ENCODE data around the gene PKIB.

The PKIB gene

GRCh38 chr6:122702841-122703240, 92.6 kb downstream of the PKIB start:
- no peak for ATAC-seq
- TF ChIP-seq ZNF70 (CRISPR knock-in tag; IDR thresholded peaks at IDR 0.05) (peak; percentile 47; the same call in 1 of the 2 replicates), ESRRG (CRISPR knock-in tag; IDR thresholded peaks at IDR 0.05) (no peak)

- TF ChIP-seq BACH2 (CRISPR knock-in tag; IDR thresholded peaks at IDR 0.05; ENCODE audit: borderline replicate concordance) (no peak), TOX (CRISPR knock-in tag; IDR thresholded peaks at IDR 0.05; ENCODE audit: borderline replicate concordance) (no peak), ISL1 (CRISPR knock-in tag; IDR thresholded peaks at IDR 0.05) (no peak), ZFP3 (CRISPR knock-in tag; IDR thresholded peaks at IDR 0.05) (no peak), TSHZ2 (CRISPR knock-in tag; IDR thresholded peaks at IDR 0.05) (no peak), RARB (CRISPR knock-in tag; IDR thresholded peaks at IDR 0.05) (no peak), ESRRG (CRISPR knock-in tag; IDR thresholded peaks at IDR 0.05) (no peak), GLIS3 (CRISPR knock-in tag; IDR thresholded peaks at IDR 0.05) (no peak), CSDC2 (CRISPR knock-in tag; IDR thresholded peaks at IDR 0.05) (no peak), ARNTL (CRISPR knock-in tag; IDR thresholded peaks at IDR 0.05; ENCODE audit: borderline replicate concordance, low read depth) (no peak), ZNF565 (CRISPR knock-in tag; conservative IDR thresholded peaks at IDR 0.05; ENCODE audit: low read depth) (no peak), OSR1 (CRISPR knock-in tag; IDR thresholded peaks at IDR 0.05) (no peak), ZC3H10 (CRISPR knock-in tag; IDR thresholded peaks at IDR 0.05) (no peak), SNAI2 (CRISPR knock-in tag; IDR thresholded peaks at IDR 0.05) (no peak), PPARA (CRISPR knock-in tag; IDR thresholded peaks at IDR 0.05; ENCODE audit: borderline replicate concordance) (no peak), ZNF70 (CRISPR knock-in tag; IDR thresholded peaks at IDR 0.05) (no peak)
- TF ChIP-seq, protein P1, sequence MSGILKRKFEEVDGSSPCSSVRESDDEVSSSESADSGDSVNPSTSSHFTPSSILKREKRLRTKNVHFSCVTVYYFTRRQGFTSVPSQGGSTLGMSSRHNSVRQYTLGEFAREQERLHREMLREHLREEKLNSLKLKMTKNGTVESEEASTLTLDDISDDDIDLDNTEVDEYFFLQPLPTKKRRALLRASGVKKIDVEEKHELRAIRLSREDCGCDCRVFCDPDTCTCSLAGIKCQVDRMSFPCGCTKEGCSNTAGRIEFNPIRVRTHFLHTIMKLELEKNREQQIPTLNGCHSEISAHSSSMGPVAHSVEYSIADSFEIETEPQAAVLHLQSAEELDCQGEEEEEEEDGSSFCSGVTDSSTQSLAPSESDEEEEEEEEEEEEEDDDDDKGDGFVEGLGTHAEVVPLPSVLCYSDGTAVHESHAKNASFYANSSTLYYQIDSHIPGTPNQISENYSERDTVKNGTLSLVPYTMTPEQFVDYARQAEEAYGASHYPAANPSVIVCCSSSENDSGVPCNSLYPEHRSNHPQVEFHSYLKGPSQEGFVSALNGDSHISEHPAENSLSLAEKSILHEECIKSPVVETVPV (CRISPR knock-in tag; IDR thresholded peaks at IDR 0.05) = no peak
- TF ChIP-seq, protein P2, sequence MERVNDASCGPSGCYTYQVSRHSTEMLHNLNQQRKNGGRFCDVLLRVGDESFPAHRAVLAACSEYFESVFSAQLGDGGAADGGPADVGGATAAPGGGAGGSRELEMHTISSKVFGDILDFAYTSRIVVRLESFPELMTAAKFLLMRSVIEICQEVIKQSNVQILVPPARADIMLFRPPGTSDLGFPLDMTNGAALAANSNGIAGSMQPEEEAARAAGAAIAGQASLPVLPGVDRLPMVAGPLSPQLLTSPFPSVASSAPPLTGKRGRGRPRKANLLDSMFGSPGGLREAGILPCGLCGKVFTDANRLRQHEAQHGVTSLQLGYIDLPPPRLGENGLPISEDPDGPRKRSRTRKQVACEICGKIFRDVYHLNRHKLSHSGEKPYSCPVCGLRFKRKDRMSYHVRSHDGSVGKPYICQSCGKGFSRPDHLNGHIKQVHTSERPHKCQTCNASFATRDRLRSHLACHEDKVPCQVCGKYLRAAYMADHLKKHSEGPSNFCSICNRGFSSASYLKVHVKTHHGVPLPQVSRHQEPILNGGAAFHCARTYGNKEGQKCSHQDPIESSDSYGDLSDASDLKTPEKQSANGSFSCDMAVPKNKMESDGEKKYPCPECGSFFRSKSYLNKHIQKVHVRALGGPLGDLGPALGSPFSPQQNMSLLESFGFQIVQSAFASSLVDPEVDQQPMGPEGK (CRISPR knock-in tag; IDR thresholded peaks at IDR 0.05; ENCODE audit: borderline replicate concordance) = no peak
- TF ChIP-seq, protein P3, sequence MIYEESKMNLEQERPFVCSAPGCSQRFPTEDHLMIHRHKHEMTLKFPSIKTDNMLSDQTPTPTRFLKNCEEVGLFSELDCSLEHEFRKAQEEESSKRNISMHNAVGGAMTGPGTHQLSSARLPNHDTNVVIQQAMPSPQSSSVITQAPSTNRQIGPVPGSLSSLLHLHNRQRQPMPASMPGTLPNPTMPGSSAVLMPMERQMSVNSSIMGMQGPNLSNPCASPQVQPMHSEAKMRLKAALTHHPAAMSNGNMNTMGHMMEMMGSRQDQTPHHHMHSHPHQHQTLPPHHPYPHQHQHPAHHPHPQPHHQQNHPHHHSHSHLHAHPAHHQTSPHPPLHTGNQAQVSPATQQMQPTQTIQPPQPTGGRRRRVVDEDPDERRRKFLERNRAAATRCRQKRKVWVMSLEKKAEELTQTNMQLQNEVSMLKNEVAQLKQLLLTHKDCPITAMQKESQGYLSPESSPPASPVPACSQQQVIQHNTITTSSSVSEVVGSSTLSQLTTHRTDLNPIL (CRISPR knock-in tag; IDR thresholded peaks at IDR 0.05; ENCODE audit: low read depth) = no peak
- TF ChIP-seq, protein P4, sequence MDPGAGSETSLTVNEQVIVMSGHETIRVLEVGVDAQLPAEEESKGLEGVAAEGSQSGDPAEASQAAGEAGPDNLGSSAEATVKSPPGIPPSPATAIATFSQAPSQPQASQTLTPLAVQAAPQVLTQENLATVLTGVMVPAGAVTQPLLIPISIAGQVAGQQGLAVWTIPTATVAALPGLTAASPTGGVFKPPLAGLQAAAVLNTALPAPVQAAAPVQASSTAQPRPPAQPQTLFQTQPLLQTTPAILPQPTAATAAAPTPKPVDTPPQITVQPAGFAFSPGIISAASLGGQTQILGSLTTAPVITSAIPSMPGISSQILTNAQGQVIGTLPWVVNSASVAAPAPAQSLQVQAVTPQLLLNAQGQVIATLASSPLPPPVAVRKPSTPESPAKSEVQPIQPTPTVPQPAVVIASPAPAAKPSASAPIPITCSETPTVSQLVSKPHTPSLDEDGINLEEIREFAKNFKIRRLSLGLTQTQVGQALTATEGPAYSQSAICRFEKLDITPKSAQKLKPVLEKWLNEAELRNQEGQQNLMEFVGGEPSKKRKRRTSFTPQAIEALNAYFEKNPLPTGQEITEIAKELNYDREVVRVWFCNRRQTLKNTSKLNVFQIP (CRISPR knock-in tag; IDR thresholded peaks at IDR 0.05; ENCODE audit: borderline replicate concordance, low read depth) = no peak
- no peak for ATAC-seq
Observed at GRCh38 chr6:122704066-122704465, 93.9 kb downstream of the PKIB start.

GRCh38 chr6:122709922-122710512, 99.8 kb downstream of the PKIB start:
- TF ChIP-seq TOX (CRISPR knock-in tag; IDR thresholded peaks at IDR 0.05; ENCODE audit: borderline replicate concordance) = no peak
- TF ChIP-seq ZNF565 (CRISPR knock-in tag; conservative IDR thresholded peaks at IDR 0.05; ENCODE audit: low read depth) = no peak
- no peak for TF ChIP-seq ZNF70 (CRISPR knock-in tag; IDR thresholded peaks at IDR 0.05)
- no peak for TF ChIP-seq ZC3H10 (CRISPR knock-in tag; IDR thresholded peaks at IDR 0.05)
- no peak for TF ChIP-seq ARNTL (CRISPR knock-in tag; IDR thresholded peaks at IDR 0.05; ENCODE audit: borderline replicate concordance, low read depth)
- TF ChIP-seq, protein P2 (CRISPR knock-in tag; IDR thresholded peaks at IDR 0.05; ENCODE audit: borderline replicate concordance) = no peak
- no peak for TF ChIP-seq ZFP30 (CRISPR knock-in tag; IDR thresholded peaks at IDR 0.05)
- no peak for TF ChIP-seq SNAI2 (CRISPR knock-in tag; IDR thresholded peaks at IDR 0.05)
- ATAC-seq = no peak
